SHP77 (cell line): Measurements from ENCODE around the gene ALKBH2.
"Not testable (repeated sequence)": the region's sequence is repeated elsewhere in the genome, so short reads cannot be mapped to it uniquely, and the experiment has no call there.

ENCODE experiments used
- DNase-seq, 2 experiments: peaks; one replicate each; lab custom pipeline; 2025; lab: John Stamatoyannopoulos, UW

Gene ALKBH2

GRCh38 chr12:109065853-109066193, 27.4 kb downstream of the ALKBH2 start:
- DNase-seq: no peak

DNA sequence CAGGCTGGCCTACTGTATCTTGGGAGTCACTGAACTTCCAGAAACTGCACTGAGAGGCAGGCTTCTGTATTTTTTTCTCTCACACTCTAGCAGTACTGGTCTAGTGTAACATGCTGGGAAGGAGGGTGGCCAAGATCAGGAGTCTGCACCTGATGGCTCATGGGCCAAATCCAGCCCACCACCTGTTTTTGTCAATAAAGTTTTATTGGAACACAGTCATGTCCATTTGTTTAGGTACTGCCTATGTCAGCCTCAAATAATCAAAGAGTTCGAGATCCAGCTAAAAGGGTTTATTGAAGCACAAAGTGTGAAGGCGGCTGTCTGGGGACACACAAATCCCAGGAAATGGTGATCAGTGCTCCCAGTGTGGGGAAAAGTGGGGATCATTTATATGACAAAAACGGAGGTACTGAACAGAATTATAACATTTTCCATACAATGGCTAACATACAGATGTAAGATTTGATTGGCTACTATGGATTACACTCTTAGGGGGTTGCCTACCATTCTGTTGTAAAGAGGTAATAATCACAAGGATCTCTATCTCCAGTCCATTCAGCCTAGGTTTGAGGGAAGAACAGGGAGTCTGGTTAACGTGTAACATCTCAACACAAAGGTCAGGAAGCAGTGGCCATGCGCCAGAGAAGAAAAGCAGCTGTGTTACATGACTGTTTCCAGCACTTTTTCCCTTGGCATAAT, 28.0 kb downstream of the ALKBH2 start:
- no peak for DNase-seq

GRCh38 chr12:109064143-109064542, 29.1 kb downstream of the ALKBH2 start:
- DNase-seq: no peak

DNA sequence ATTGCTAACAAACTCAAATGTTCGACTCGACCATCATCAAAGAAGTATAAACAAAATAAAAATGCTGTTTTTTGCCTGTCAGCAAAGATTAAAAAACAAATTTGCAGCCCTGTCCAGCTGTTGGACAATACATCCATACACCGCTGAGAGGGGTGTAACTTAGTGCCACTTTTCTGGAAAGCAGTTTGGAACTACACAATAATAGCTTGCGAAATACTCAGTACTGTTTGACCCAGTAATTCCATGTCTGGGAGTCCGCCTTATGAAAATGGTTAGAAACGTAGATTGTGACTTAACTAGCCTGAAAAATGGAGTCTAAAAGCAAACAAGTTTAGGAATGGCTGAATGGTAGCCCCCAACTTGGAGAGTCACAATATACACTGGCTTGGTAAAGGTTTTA, 34.5 kb downstream of the ALKBH2 start:
- DNase-seq: no peak

- no peak for DNase-seq
These were observed 35.9 kb downstream of the ALKBH2 start for GRCh38 chr12:109057376-109057775.

GRCh38 chr12:109056891-109057290, 36.4 kb downstream of the ALKBH2 start:
- DNase-seq: no peak

GRCh38 chr12:109054520-109054919, 38.8 kb downstream of the ALKBH2 start:
- no peak for DNase-seq

GRCh38 chr12:109054124-109054513, 39.2 kb downstream of the ALKBH2 start:
- not testable (repeated sequence) for DNase-seq

GRCh38 chr12:109053382-109054123, 39.7 kb downstream of the ALKBH2 start:
- no peak for DNase-seq

DNA sequence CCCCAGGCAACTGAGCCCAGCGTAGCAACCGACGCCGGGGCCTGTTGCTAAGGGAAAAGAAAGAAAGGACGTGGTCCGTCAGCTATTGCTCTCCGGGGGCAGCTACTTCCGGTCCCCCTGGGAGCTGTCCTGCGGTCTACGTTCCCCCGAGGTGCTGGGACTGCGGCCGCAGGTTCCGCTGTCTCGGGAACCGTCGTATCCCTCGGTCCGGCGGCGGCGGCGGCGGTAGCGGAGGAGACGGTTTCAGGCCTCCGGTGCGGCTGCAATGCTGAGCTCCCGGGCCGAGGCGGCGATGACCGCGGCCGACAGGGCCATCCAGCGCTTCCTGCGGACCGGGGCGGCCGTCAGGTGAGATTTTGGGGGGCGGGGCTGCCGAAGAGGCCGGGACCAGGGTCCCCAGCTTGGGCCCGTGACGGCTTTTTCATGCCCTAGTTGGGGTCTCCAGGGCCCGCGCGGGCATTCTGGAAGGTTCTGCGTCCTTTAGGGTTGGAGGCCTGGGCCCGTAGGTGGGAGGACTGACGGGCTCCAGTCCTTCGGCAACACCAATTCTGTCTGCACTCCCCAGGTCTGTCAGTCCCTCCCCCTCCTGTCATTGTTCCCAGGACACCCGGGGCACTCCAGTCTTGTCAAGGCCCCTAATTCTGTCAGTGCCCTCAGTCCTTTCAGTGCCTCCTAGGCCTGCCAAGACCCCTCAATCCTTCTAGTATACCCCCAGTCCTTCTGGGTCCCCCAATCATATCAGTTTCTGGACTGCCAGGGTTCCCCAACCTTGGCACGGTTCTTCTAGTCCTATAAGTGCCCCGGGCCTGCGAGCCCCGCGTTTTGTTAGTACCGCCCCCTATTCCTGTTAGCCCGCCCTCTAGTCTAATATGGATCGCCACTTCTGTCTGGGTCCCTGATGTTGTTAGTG, 40.6 kb downstream of the ALKBH2 start, which contains the start of gene USP30:
TSS of gene USP30 (plus strand) at position 163 of the 910 bp plus-strand sequence. CDS start at position 266, 103 bp downstream.
- DNase-seq: peak; percentile 66 to 68

- DNase-seq: no peak
These were observed 41.2 kb downstream of the ALKBH2 start for GRCh38 chr12:109052097-109052413.

GRCh38 chr12:109049794-109050193, 43.5 kb downstream of the ALKBH2 start:
- DNase-seq: not testable (repeated sequence)

DNA sequence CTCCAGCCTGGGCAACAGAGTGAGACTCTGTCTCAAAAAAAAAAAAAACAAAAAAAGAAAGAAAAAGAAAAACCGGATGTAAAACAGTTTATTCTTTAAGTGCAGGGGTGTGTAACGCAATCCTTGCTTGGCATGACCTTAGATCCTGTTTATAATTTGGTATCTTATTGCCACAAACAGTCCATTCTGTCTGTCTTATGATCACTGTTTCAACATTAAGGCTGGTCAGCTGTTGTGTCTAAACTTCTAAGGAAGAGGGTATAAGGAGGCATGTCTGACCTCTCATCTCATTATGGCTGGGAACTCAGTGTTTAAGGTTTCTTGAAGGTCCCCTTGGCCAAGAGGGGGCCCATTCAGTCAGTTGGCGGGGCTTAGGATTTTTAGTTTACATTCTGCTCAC, 44.6 kb downstream of the ALKBH2 start:
- not testable (repeated sequence) for DNase-seq

- no peak for DNase-seq
These were observed 46.0 kb downstream of the ALKBH2 start for GRCh38 chr12:109047081-109047805.

GRCh38 chr12:109044241-109044640, 49.0 kb downstream of the ALKBH2 start:
- no peak for DNase-seq
